Smooth muscle cell (in vitro differentiated cells): ENCODE results near the gene SPATA33. TPM values are rescaled to one million over a fixed set of nuclear protein-coding genes. Genes with fewer than 3 reads are reported as not detected.

Source experiments
- DNase-seq: peaks from one replicate; lab custom pipeline; 2025; ENCODE audit not compliant: unreplicated experiment; lab: John Stamatoyannopoulos, UW
- H2AFZ ChIP-seq: fragments of 200-600 bp; sonication (generic); 2 replicates; pipeline ENCODE4 v1.6.0; 2016; ENCODE audit warnings: antibody characterized with exemption, low read depth, mild to moderate bottlenecking
- H3F3A ChIP-seq: fragments of 200-600 bp; sonication (generic); 2 replicates; pipeline ENCODE4 v1.6.0; 2017; ENCODE audit warnings: antibody characterized with exemption, low read depth
- H3K27ac ChIP-seq: fragments of 200-600 bp; sonication (generic); 2 replicates; pipeline ENCODE4 v1.5.1; 2016; ENCODE audit warnings: low read depth, mild to moderate bottlenecking
- H3K27me3 ChIP-seq: fragments of 200-600 bp; sonication (generic); 2 replicates; pipeline ENCODE4 v1.6.1; 2016; ENCODE audit warnings: low read depth, mild to moderate bottlenecking
- H3K36me3 ChIP-seq: fragments of 200-600 bp; sonication (generic); 2 replicates; pipeline ENCODE4 v1.5.1; 2016; ENCODE audit warnings: low read depth
- H3K4me1 ChIP-seq: fragments of 200-600 bp; sonication (generic); 2 replicates; pipeline ENCODE4 v1.5.1; 2016; ENCODE audit warnings: low read depth
- H3K4me2 ChIP-seq: fragments of 200-600 bp; sonication (generic); 2 replicates; pipeline ENCODE4 v1.6.0; 2016; ENCODE audit warnings: mild to moderate bottlenecking
- H3K4me3 ChIP-seq: fragments of 200-600 bp; sonication (generic); 2 replicates; pipeline ENCODE4 v1.5.1; 2016; ENCODE audit warnings: mild to moderate bottlenecking
- H3K79me2 ChIP-seq: fragments of 200-600 bp; sonication (generic); 2 replicates; pipeline ENCODE4 v1.6.0; 2016; ENCODE audit warnings: low read depth, mild to moderate bottlenecking
- H3K9ac ChIP-seq: fragments of 200-600 bp; sonication (generic); 2 replicates; pipeline ENCODE4 v1.6.0; 2016; ENCODE audit warnings: low read depth
- H3K9me3 ChIP-seq: fragments of 200-600 bp; sonication (generic); replicated peaks from 2 replicates; pipeline ENCODE4 v1.5.1; 2016; ENCODE audit warnings: low read depth
- H4K20me1 ChIP-seq: fragments of 200-600 bp; sonication (generic); 2 replicates; pipeline ENCODE4 v1.6.0; 2016; ENCODE audit warnings: low read depth
- WGBS: methylation state at CpG from one replicate; pipeline ENCODE4 v1.1.7; 2016; ENCODE audit warnings: low lambda C conversion rate; 5-methylcytosine and 5-hydroxymethylcytosine counted together
- polyA plus RNA-seq: library from polyadenylated mRNA; unstranded; fragments of >200 nt; fragmentation: Nextera tagmentation; extraction: Ambion mirVana; gene quantifications from 2 replicates; pipeline ENCODE4 v1.2.1, GENCODE V29; 2016
- total RNA-seq: library from RNA; depleted of rRNA; stranded (reverse); fragments of >200 nt; gene quantifications from 2 replicates; pipeline ENCODE4 v1.2.3, GENCODE V29; 2014
- TF ChIP-seq, protein P1 (sequence below): fragments of 200-600 bp; sonication (generic); IDR thresholded peaks from 2 replicates; pipeline ENCODE4 v1.5.1; 2017; ENCODE audit warnings: borderline replicate concordance, mild to moderate bottlenecking, antibody characterized with exemption; ENCODE audit not compliant: insufficient read depth, poor library complexity, severe bottlenecking

The SPATA33 gene
- total and polyA plus RNA-seq, 2 experiments from 2014 or later: 4.0 to 8.1 TPM

GRCh38 chr16:89618109-89618998, 39.3 kb upstream of the SPATA33 start:
- DNase-seq: no peak

GRCh38 chr16:89619840-89620239, 37.8 kb upstream of the SPATA33 start:
- no peaks in the 10 kb centered on the region for H3K4me1 ChIP-seq
- no peaks in the 10 kb centered on the region for H3K27me3 ChIP-seq
- no peak overlapping the region for H3K9ac ChIP-seq
- no peaks in the 10 kb centered on the region for H3K9me3 ChIP-seq
- 71% methylated on average over 12 of the region's 12 CpGs for WGBS
- no peaks in the 10 kb centered on the region for H3F3A ChIP-seq
- no peak overlapping the region for H3K4me2 ChIP-seq
- no peaks in the 10 kb centered on the region for H4K20me1 ChIP-seq
- no peak overlapping the region for H3K27ac ChIP-seq
- no peaks in the 10 kb centered on the region for H3K79me2 ChIP-seq
- DNase-seq: no peak
- H3K4me3 ChIP-seq: no peak overlapping the region
- TF ChIP-seq, protein P1, sequence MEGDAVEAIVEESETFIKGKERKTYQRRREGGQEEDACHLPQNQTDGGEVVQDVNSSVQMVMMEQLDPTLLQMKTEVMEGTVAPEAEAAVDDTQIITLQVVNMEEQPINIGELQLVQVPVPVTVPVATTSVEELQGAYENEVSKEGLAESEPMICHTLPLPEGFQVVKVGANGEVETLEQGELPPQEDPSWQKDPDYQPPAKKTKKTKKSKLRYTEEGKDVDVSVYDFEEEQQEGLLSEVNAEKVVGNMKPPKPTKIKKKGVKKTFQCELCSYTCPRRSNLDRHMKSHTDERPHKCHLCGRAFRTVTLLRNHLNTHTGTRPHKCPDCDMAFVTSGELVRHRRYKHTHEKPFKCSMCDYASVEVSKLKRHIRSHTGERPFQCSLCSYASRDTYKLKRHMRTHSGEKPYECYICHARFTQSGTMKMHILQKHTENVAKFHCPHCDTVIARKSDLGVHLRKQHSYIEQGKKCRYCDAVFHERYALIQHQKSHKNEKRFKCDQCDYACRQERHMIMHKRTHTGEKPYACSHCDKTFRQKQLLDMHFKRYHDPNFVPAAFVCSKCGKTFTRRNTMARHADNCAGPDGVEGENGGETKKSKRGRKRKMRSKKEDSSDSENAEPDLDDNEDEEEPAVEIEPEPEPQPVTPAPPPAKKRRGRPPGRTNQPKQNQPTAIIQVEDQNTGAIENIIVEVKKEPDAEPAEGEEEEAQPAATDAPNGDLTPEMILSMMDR: no peak
- no peaks in the 10 kb centered on the region for H3K36me3 ChIP-seq
- H2AFZ ChIP-seq: no peak overlapping the region

More at GRCh38 chr16:89618109-89618998, 39.3 kb upstream of the SPATA33 start:
- Histone ChIP-seq H3K9ac (no peak overlapping the region), H3K36me3 (no peaks in the 10 kb centered on the region), H3F3A (no peaks in the 10 kb centered on the region), H3K4me2 (no peak overlapping the region), H4K20me1 (no peaks in the 10 kb centered on the region), H3K79me2 (no peaks in the 10 kb centered on the region), H3K27ac (no peak overlapping the region), H3K4me1 (no peaks in the 10 kb centered on the region), H3K27me3 (no peaks in the 10 kb centered on the region), H3K9me3 (no peaks in the 10 kb centered on the region), H2AFZ (no peak overlapping the region), H3K4me3 (no peak overlapping the region)
- WGBS: 82% methylated on average over 14 of the region's 16 CpGs
- TF ChIP-seq, protein P1: no peak

DNA sequence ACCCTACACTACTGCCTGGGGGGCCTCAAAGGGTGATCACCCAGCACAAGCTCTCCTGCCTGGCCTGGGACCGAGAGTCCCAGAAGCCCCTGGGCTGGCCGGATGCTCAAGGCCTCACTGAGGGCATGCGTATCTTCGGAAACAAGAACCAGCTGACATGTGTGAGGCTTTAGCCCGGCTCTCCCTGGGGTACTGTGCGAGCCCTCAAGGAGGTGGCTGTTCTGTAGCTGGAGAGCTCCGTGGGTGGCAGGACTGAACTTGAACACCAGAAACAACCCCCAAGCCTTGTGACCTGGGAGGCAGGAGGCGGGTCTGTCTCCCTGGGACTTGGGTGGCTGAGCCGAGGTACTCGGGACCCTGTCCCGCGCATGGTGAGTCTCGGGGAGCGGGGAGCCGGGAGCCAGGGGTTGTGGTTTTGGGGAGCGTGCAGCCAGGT, 37.2 kb upstream of the SPATA33 start:
- Histone ChIP-seq H3K27ac (no peak overlapping the region), H3K4me1 (no peaks in the 10 kb centered on the region), H3K36me3 (no peaks in the 10 kb centered on the region), H3K27me3 (no peaks in the 10 kb centered on the region), H2AFZ (no peak overlapping the region), H3K4me2 (no peak overlapping the region), H3F3A (no peaks in the 10 kb centered on the region), H3K79me2 (no peaks in the 10 kb centered on the region), H3K4me3 (no peak overlapping the region), H3K9me3 (no peaks in the 10 kb centered on the region), H4K20me1 (no peaks in the 10 kb centered on the region), H3K9ac (no peak overlapping the region)
- TF ChIP-seq, protein P1: no peak
- 89% methylated on average over 16 of the region's 16 CpGs for WGBS
- no peak for DNase-seq
